ENCODE data around the gene KCNMB2. TPM values are rescaled to one million over a fixed set of nuclear protein-coding genes. Genes with fewer than 3 reads are reported as not detected.

KCNMB2 gene
- total RNA-seq, 1 experiment from 2014 or later, result not detected

- no peak for DNase-seq (ENCODE audit: low spot score)
These were observed 110.1 kb downstream of the KCNMB2 start for GRCh38 chr3:178646186-178646862.

- no peak for DNase-seq (ENCODE audit: low spot score)
These were observed 119.3 kb downstream of the KCNMB2 start for GRCh38 chr3:178655488-178655887.

- no peak for DNase-seq (ENCODE audit: low spot score)
These were observed 122.6 kb downstream of the KCNMB2 start for GRCh38 chr3:178658694-178659325.

- no peak for DNase-seq (ENCODE audit: low spot score)
These were observed 127.1 kb downstream of the KCNMB2 start for GRCh38 chr3:178663201-178663934.

- no peak for DNase-seq (ENCODE audit: low spot score)
These were observed 129.5 kb downstream of the KCNMB2 start for GRCh38 chr3:178665747-178666146.

GRCh38 chr3:178669022-178669601 lies 132.9 kb downstream of the KCNMB2 start:
- no peak for DNase-seq (ENCODE audit: low spot score)

GRCh38 chr3:178669758-178670157 lies 133.5 kb downstream of the KCNMB2 start:
- no peak for DNase-seq (ENCODE audit: low spot score)

GRCh38 chr3:178671377-178671776 lies 135.1 kb downstream of the KCNMB2 start:
- DNase-seq (ENCODE audit: low spot score), result no peak

- DNase-seq (ENCODE audit: low spot score), result peak; percentile 13
These were observed 135.6 kb downstream of the KCNMB2 start for GRCh38 chr3:178671791-178672190.

GRCh38 chr3:178672275-178672674 lies 136.0 kb downstream of the KCNMB2 start:
- DNase-seq (ENCODE audit: low spot score), result no peak

GRCh38 chr3:178673529-178673928 lies 137.3 kb downstream of the KCNMB2 start:
- no peak for DNase-seq (ENCODE audit: low spot score)

- no peak for DNase-seq (ENCODE audit: low spot score)
These were observed 139.8 kb downstream of the KCNMB2 start for GRCh38 chr3:178676077-178676476.

GRCh38 chr3:178676942-178677790 lies 140.9 kb downstream of the KCNMB2 start:
- DNase-seq (ENCODE audit: low spot score), result no peak

GRCh38 chr3:178677961-178678360 lies 141.7 kb downstream of the KCNMB2 start:
- DNase-seq (ENCODE audit: low spot score), result no peak

GRCh38 chr3:178680037-178680436 lies 143.8 kb downstream of the KCNMB2 start:
- DNase-seq (ENCODE audit: low spot score), result no peak

- DNase-seq (ENCODE audit: low spot score), result no peak
These were observed 144.3 kb downstream of the KCNMB2 start for GRCh38 chr3:178680489-178680888.

GRCh38 chr3:178684881-178685590 lies 148.8 kb downstream of the KCNMB2 start:
- no peak for DNase-seq (ENCODE audit: low spot score)

- no peak for DNase-seq (ENCODE audit: low spot score)
These were observed 149.3 kb downstream of the KCNMB2 start for GRCh38 chr3:178685591-178685906.

- DNase-seq (ENCODE audit: low spot score), result no peak
These were observed 150.6 kb downstream of the KCNMB2 start for GRCh38 chr3:178686826-178687225.

- DNase-seq (ENCODE audit: low spot score), result no peak
These were observed 154.3 kb downstream of the KCNMB2 start for GRCh38 chr3:178690571-178690970.

- DNase-seq (ENCODE audit: low spot score), result no peak
These were observed 163.1 kb downstream of the KCNMB2 start for GRCh38 chr3:178699364-178699763.

Measured in A172 (cell line).